ENCODE measurements around the gene GRIN3A.
"Not testable (repeated sequence)": the region's sequence is repeated elsewhere in the genome, so short reads cannot be mapped to it uniquely, and the experiment has no call there.

The GRIN3A gene

GRCh38 chr9:101605547-101605946, 132.9 kb downstream of the GRIN3A start:
- in situ Hi-C loops (cut with HindIII; ENCODE audit: low pct_unique_long_range_greater_than_20kb, low sequenced_read_pairs), result no loop called here
- no peak for TF ChIP-seq JUND (IDR thresholded peaks at IDR 0.05; ENCODE audit: low read depth)
- DNase-seq (ENCODE audit: low read depth in 1 of 2, low spot score in 1 of 2), result no peak

DNA sequence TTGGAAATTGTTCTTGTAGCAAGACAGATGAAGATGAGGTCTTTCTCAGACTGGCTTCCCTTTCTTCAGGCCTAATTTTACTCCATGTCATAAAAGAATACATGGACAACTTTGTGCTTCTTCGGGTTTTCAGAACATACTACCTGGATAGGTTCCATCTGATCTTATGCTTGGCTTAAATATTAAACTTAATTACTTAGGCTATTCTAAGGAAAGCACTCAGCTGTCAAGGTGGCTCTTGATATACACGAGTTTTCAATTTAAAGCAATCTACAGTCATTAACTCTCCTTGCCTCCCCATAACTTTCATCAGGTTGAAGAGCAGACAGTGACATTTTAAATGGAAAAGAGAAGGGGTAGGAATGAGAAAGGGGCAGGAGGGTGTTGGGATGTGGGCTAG, 134.2 kb downstream of the GRIN3A start:
- in situ Hi-C loops (cut with HindIII; ENCODE audit: low pct_unique_long_range_greater_than_20kb, low sequenced_read_pairs), result no loop called here
- TF ChIP-seq JUND (IDR thresholded peaks at IDR 0.05; ENCODE audit: low read depth), result no peak
- no peak for DNase-seq (ENCODE audit: low read depth in 1 of 2, low spot score in 1 of 2)

DNA sequence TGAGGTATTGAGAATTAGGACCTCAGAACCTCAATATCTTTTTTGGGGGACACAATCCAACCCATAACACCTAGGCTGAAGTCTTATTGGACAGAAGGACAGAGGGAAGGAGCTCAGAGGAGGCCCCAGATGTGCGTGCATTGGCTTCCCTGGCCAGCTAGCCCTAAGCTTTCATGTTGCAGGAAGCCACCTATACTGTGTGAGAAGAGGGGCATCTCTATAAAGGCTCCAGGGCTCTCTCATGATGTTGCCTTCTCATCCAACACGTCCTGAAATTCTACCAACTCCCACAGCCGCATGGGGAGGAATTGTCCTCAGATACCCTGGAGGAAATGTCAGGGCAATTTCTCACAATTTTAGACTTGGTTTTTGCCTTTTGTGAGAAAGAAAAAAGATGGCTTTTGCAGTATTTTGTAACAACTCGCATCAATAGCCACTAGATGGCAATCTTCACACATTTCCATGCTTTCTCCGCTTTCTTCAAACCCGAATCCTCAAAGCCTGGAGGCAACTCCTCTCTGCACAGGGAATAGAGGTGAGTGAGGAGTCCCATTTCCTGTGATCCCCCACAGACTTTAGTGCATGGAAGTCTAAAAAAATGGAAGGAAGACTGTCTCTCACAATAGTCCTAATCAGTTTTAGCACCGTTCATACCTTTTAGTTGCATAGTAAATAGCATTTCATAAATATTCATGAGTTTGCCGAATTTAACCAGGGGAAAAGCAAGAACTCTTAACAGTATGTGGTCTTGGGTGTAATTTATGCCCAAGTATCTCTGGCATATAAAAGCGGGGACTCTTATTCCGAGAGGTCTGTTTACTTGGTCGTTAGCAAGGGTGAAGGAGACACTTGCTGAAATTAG, 136.3 kb downstream of the GRIN3A start:
- peak; percentile 39 to 66 for DNase-seq (ENCODE audit: low read depth in 1 of 2, low spot score in 1 of 2)
- no peak for TF ChIP-seq JUND (IDR thresholded peaks at IDR 0.05; ENCODE audit: low read depth)
- in situ Hi-C loops (cut with HindIII; ENCODE audit: low pct_unique_long_range_greater_than_20kb, low sequenced_read_pairs), result no loop called here

DNA sequence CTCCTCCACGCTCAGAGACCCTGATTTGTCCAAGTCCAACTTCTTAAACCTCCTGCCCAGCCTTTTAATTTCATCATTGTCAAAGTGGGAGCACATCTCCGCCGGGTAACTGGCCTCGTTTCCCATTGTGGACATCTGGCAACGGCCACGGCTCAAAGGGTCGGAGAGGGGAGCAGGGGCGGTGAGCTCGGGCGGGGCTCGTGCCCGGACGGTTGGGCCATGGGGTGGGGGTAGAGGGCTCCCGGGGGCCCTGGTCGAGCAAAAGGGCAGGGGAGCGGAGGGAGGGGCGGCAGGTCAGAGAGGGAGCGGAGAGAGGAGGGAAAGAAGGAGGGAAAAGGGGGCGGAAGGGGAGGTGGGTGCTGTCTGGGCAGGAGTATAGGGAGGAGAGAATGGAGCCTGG, 143.7 kb downstream of the GRIN3A start, which contains the start of gene PPP3R2:
TSS of gene PPP3R2 (minus strand) at position 174 of the 400 bp plus-strand sequence. CDS start at position 126, 48 bp downstream.
- no peak for TF ChIP-seq JUND (IDR thresholded peaks at IDR 0.05; ENCODE audit: low read depth)
- DNase-seq (ENCODE audit: low read depth in 1 of 2, low spot score in 1 of 2), result no peak
- in situ Hi-C loops (cut with HindIII; ENCODE audit: low pct_unique_long_range_greater_than_20kb, low sequenced_read_pairs), result no loop called here

- in situ Hi-C loops (cut with HindIII; ENCODE audit: low pct_unique_long_range_greater_than_20kb, low sequenced_read_pairs), result no loop called here
- no peak for TF ChIP-seq JUND (IDR thresholded peaks at IDR 0.05; ENCODE audit: low read depth)
- DNase-seq (ENCODE audit: low read depth in 1 of 2, low spot score in 1 of 2), result no peak
Observed at GRCh38 chr9:101593345-101593744, 145.1 kb downstream of the GRIN3A start.

- in situ Hi-C loops (cut with HindIII; ENCODE audit: low pct_unique_long_range_greater_than_20kb, low sequenced_read_pairs), result no loop called here
- no peak for DNase-seq (ENCODE audit: low read depth in 1 of 2, low spot score in 1 of 2)
- no peak for TF ChIP-seq JUND (IDR thresholded peaks at IDR 0.05; ENCODE audit: low read depth)
Observed at GRCh38 chr9:101592788-101593187, 145.7 kb downstream of the GRIN3A start.

DNA sequence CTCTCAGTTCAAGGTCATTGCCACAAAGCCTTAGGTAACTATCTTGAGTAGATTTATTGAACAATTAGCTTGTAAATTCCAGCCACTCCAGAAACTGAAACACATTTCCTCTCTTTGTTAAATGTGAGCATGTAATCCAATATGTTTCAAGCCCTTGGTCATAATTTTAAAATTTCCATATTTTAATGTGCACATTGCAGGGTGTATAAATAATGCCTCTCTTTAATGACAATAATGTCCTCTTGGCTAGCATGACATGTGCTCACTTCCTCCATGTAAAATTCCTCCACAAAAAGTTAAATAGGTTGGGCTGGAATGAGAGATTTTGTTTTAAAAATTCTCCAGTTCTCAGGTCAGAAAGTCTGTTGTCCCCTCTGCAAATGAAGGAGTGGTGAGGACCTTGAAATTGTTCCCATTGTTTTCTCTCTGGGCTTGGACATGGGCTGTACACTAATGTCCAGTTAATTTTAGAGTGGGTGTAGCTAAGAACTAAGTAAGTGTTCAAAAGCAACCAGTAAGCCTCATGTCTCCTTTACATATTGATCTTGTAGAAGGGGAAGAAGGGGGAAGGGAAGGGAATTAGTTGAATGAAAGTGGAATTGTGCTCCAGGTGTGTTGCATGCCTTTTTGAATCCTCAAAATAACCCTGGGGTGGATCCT, 146.5 kb downstream of the GRIN3A start:
- TF ChIP-seq JUND (IDR thresholded peaks at IDR 0.05; ENCODE audit: low read depth), result no peak
- in situ Hi-C loops (cut with HindIII; ENCODE audit: low pct_unique_long_range_greater_than_20kb, low sequenced_read_pairs), result no loop called here
- DNase-seq (ENCODE audit: low read depth in 1 of 2, low spot score in 1 of 2), result no peak

GRCh38 chr9:101590901-101591300, 147.5 kb downstream of the GRIN3A start:
- in situ Hi-C loops (cut with HindIII; ENCODE audit: low pct_unique_long_range_greater_than_20kb, low sequenced_read_pairs), result no loop called here
- TF ChIP-seq JUND (IDR thresholded peaks at IDR 0.05; ENCODE audit: low read depth), result no peak
- no peak for DNase-seq (ENCODE audit: low read depth in 1 of 2, low spot score in 1 of 2)

DNA sequence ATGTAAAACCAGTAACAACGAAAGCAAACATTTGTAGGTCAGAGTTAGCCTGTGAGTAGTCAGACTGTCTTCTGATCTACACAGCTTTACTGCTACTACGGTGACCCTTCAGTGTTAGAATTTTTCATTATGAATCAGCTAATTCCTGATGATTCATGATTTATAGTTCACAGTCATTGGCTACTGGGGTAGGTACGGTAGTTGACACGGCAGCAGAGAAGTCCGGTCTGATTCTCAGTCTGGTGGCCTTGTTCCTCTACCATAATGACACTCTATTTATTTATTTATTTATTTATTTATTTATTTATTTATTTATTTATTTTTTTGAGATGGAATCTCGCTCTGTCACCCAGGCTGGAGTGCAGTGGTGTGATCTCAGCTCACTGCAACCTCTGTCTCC, 148.4 kb downstream of the GRIN3A start:
- DNase-seq (ENCODE audit: low read depth in 1 of 2, low spot score in 1 of 2); in situ Hi-C loops (cut with HindIII; ENCODE audit: low pct_unique_long_range_greater_than_20kb, low sequenced_read_pairs): not testable (repeated sequence)

GRCh38 chr9:101587332-101588043, 151.0 kb downstream of the GRIN3A start:
- in situ Hi-C loops (cut with HindIII; ENCODE audit: low pct_unique_long_range_greater_than_20kb, low sequenced_read_pairs), result no loop called here
- DNase-seq (ENCODE audit: low read depth in 1 of 2, low spot score in 1 of 2), result no peak
- TF ChIP-seq JUND (IDR thresholded peaks at IDR 0.05; ENCODE audit: low read depth), result no peak

- in situ Hi-C loops (cut with HindIII; ENCODE audit: low pct_unique_long_range_greater_than_20kb, low sequenced_read_pairs), result no loop called here
- no peak for TF ChIP-seq JUND (IDR thresholded peaks at IDR 0.05; ENCODE audit: low read depth)
- DNase-seq (ENCODE audit: low read depth in 1 of 2, low spot score in 1 of 2), result no peak
Observed at GRCh38 chr9:101586651-101587050, 151.8 kb downstream of the GRIN3A start.

- in situ Hi-C loops (cut with HindIII; ENCODE audit: low pct_unique_long_range_greater_than_20kb, low sequenced_read_pairs), result no loop called here
- no peak for DNase-seq (ENCODE audit: low read depth in 1 of 2, low spot score in 1 of 2)
Observed at GRCh38 chr9:101585740-101586139, 152.7 kb downstream of the GRIN3A start.

DNA sequence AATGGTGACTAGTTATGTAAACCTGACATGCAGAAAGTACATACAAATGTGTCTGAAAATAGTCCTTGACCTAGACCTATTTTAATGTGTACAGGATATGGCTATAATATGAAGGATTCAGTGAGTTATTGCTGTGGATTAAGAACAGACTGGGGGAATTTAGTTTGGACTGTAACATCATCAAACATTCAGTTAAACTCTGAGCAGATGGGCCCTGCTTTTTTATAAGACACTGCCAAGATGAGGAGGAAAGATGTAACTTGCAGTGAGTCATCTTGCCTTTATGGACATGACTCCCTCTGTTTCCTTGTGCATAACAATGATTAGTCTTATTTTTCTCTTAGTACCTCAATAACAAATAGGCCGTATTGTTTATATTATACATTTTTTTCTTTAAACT, 155.9 kb downstream of the GRIN3A start:
- TF ChIP-seq JUND (IDR thresholded peaks at IDR 0.05; ENCODE audit: low read depth), result no peak
- DNase-seq (ENCODE audit: low read depth in 1 of 2, low spot score in 1 of 2), result no peak
- in situ Hi-C loops (cut with HindIII; ENCODE audit: low pct_unique_long_range_greater_than_20kb, low sequenced_read_pairs), result no loop called here

More at GRCh38 chr9:101585740-101586139, 152.7 kb downstream of the GRIN3A start:
- no peak for TF ChIP-seq JUND (IDR thresholded peaks at IDR 0.05; ENCODE audit: low read depth)
